IMR-90 (cell line): Measurements from ENCODE around the gene FCMR. TPM values are rescaled to one million over a fixed set of nuclear protein-coding genes. Genes with fewer than 3 reads are reported as not detected.

Source experiments
- ATAC-seq: fragments of 200-7000 bp; cut with Tn5 transposase; 2 replicates; pipeline ENCODE4 v1.9.1; 2020; ENCODE audit warnings: low read depth, mild to moderate bottlenecking, moderate library complexity
- BruUV-seq: library from RNA; stranded (reverse); fragments of 400-500 nt; replicated peaks from 2 replicates; lab custom pipeline; 2021; lab: Mats Ljungman, UMichigan
- CTCF ChIA-PET: fragments of 300-600 bp; formaldehyde crosslinking; extraction: SDS; loops from one replicate; lab custom pipeline; 2021; ENCODE audit warnings: antibody characterized with exemption; lab: Yijun Ruan, JAX
- POLR2A ChIA-PET: fragments of 300-600 bp; sonication (Branson Sonifier 250); formaldehyde crosslinking; loops from one replicate; lab custom pipeline; 2022; ENCODE audit warnings: antibody characterized with exemption; ENCODE audit not compliant: unreplicated experiment; lab: Charles Lee
- DNase-seq: peaks from one replicate; pipeline ENCODE4 v3.0.0; 2013
- H2AFZ ChIP-seq: replicated peaks from 2 replicates; pipeline ENCODE3; 2013; ENCODE audit warnings: low read length, mild to moderate bottlenecking; ENCODE audit not compliant: poor library complexity
- H2AK5ac ChIP-seq: 2 replicates; pipeline ENCODE4 v1.6.1; 2013; ENCODE audit warnings: low read depth, low read length, inconsistent platforms
- H2AK9ac ChIP-seq: replicated peaks from 2 replicates; pipeline ENCODE3; 2013; ENCODE audit warnings: mild to moderate bottlenecking, low read depth, low read length, moderate library complexity; ENCODE audit not compliant: poor library complexity
- H2BK120ac ChIP-seq: 2 replicates; pipeline ENCODE4 v1.6.1; 2013; ENCODE audit warnings: low read depth, low read length, inconsistent platforms
- H2BK15ac ChIP-seq: 3 replicates; pipeline ENCODE4 v1.6.1; 2013; ENCODE audit warnings: low read depth, low read length, inconsistent platforms
- H2BK20ac ChIP-seq: 2 replicates; pipeline ENCODE4 v1.6.1; 2013; ENCODE audit warnings: low read depth, mild to moderate bottlenecking, inconsistent platforms, low read length, moderate library complexity
- H2BK5ac ChIP-seq: 2 replicates; pipeline ENCODE4 v1.6.1; 2013; ENCODE audit warnings: mild to moderate bottlenecking, low read depth, low read length, inconsistent platforms; ENCODE audit not compliant: poor library complexity, severe bottlenecking
- H3K14ac ChIP-seq: replicated peaks from 2 replicates; pipeline ENCODE4 v1.6.1; 2013; ENCODE audit warnings: low read depth, low read length, inconsistent platforms
- H3K18ac ChIP-seq: 2 replicates; pipeline ENCODE4 v1.6.1; 2013; ENCODE audit warnings: low read depth, low read length, control low read depth
- H3K23ac ChIP-seq: 2 replicates; pipeline ENCODE4 v1.6.1; 2013; ENCODE audit warnings: low read depth, low read length, inconsistent platforms
- H3K27ac ChIP-seq: 2 replicates; pipeline ENCODE4 v1.5.1; 2013; ENCODE audit warnings: mild to moderate bottlenecking, control low read depth, low read length; ENCODE audit not compliant: insufficient read depth
- H3K27me3 ChIP-seq: 2 replicates; pipeline ENCODE4 v1.6.1; 2013; ENCODE audit warnings: low read length; ENCODE audit not compliant: control insufficient read depth, insufficient read depth
- H3K36me3 ChIP-seq: 2 replicates; pipeline ENCODE4 v1.6.1; 2013; ENCODE audit warnings: low read length, mixed read lengths; ENCODE audit not compliant: control insufficient read depth, insufficient read depth
- H3K4ac ChIP-seq: 2 replicates; pipeline ENCODE4 v1.6.1; 2013; ENCODE audit warnings: low read depth, low read length, inconsistent platforms
- H3K4me1 ChIP-seq: 2 replicates; pipeline ENCODE4 v1.6.1; 2013; ENCODE audit warnings: low read length, mixed read lengths; ENCODE audit not compliant: control insufficient read depth, insufficient read depth
- H3K4me2 ChIP-seq: 2 replicates; pipeline ENCODE4 v1.6.1; 2013; ENCODE audit warnings: low read depth, mild to moderate bottlenecking, control low read depth, low read length, moderate library complexity
- H3K4me3 ChIP-seq: 2 replicates; pipeline ENCODE4 v1.5.1; 2013; ENCODE audit warnings: low read depth, mild to moderate bottlenecking, control low read depth, low read length, moderate library complexity; ENCODE audit not compliant: insufficient read depth
- H3K56ac ChIP-seq: 2 replicates; pipeline ENCODE4 v1.6.1; 2013; ENCODE audit warnings: low read length, inconsistent platforms; ENCODE audit not compliant: insufficient read depth; ENCODE audit errors: extremely low read depth
- H3K79me1 ChIP-seq, 2 experiments: 2 replicates each; pipeline ENCODE4 v1.6.1; 2013; ENCODE audit warnings: low read length in 2 of 2, inconsistent platforms in 1 of 2, low read depth in 1 of 2
- H3K9ac ChIP-seq: 2 replicates; pipeline ENCODE4 v1.6.1; 2013; ENCODE audit warnings: low read depth, low read length, control low read depth
- H3K9me1 ChIP-seq: 2 replicates; pipeline ENCODE4 v1.6.1; 2013; ENCODE audit warnings: low read length, inconsistent platforms; ENCODE audit not compliant: insufficient read depth
- H3K9me3 ChIP-seq: 2 replicates; pipeline ENCODE4 v1.6.1; 2013; ENCODE audit warnings: low read length; ENCODE audit not compliant: control insufficient read depth, insufficient read depth
- H4K20me1 ChIP-seq: 2 replicates; pipeline ENCODE4 v1.6.1; 2013; ENCODE audit warnings: low read length, inconsistent platforms; ENCODE audit not compliant: insufficient read depth
- H4K5ac ChIP-seq: 2 replicates; pipeline ENCODE4 v1.6.1; 2013; ENCODE audit warnings: mild to moderate bottlenecking, low read depth, low read length, control low read depth
- H4K8ac ChIP-seq, 2 experiments: 2 replicates each; pipeline ENCODE4 v1.6.1; 2013; ENCODE audit warnings: low read depth in 2 of 2, low read length in 2 of 2, control low read depth in 1 of 2, inconsistent platforms in 1 of 2
- H4K91ac ChIP-seq: 2 replicates; pipeline ENCODE4 v1.6.1; 2013; ENCODE audit warnings: low read depth, low read length, inconsistent platforms; ENCODE audit not compliant: insufficient read depth
- BHLHE40 ChIP-seq: fragments of 150-350 bp; IDR thresholded peaks from 2 replicates; pipeline ENCODE4 v1.6.1; 2016; ENCODE audit warnings: mild to moderate bottlenecking, low read depth, low read length
- CEBPB ChIP-seq: IDR thresholded peaks from 2 replicates; pipeline ENCODE4 v1.6.1; 2012; ENCODE audit warnings: low read depth, low read length, improper control_type of control experiment
- CHD1 ChIP-seq: IDR thresholded peaks from 2 replicates; pipeline ENCODE4 v1.6.1; 2012; ENCODE audit warnings: low read depth, low read length, improper control_type of control experiment
- FOS ChIP-seq: fragments of 150-350 bp; IDR thresholded peaks from 2 replicates; pipeline ENCODE4 v1.6.1; 2016; ENCODE audit warnings: low read depth, low read length
- MAFK ChIP-seq: IDR thresholded peaks from 2 replicates; pipeline ENCODE4 v1.6.1; 2012; ENCODE audit warnings: low read depth, low read length, improper control_type of control experiment
- MAZ ChIP-seq: IDR thresholded peaks from 2 replicates; pipeline ENCODE4 v1.6.1; 2012; ENCODE audit warnings: low read depth, mild to moderate bottlenecking, low read length, improper control_type of control experiment, moderate library complexity, borderline replicate concordance
- MXI1 ChIP-seq: IDR thresholded peaks from 2 replicates; pipeline ENCODE4 v1.6.1; 2012; ENCODE audit warnings: low read depth, mild to moderate bottlenecking, low read length, moderate library complexity, borderline replicate concordance
- NFE2L2 ChIP-seq: fragments of 150-350 bp; IDR thresholded peaks from 2 replicates; pipeline ENCODE4 v1.6.1; 2016; ENCODE audit warnings: low read depth, mild to moderate bottlenecking, low read length
- POLR2A ChIP-seq: IDR thresholded peaks from 2 replicates; pipeline ENCODE4 v1.6.1; 2012; ENCODE audit warnings: mild to moderate bottlenecking, low read depth, low read length
- RAD21 ChIP-seq: IDR thresholded peaks from 2 replicates; pipeline ENCODE4 v1.6.1; 2012; ENCODE audit warnings: low read length, improper control_type of control experiment
- RCOR1 ChIP-seq: IDR thresholded peaks from 2 replicates; pipeline ENCODE4 v1.6.1; 2012; ENCODE audit warnings: mild to moderate bottlenecking, low read length, improper control_type of control experiment; ENCODE audit not compliant: insufficient replicate concordance
- RFX5 ChIP-seq: IDR thresholded peaks from 2 replicates; pipeline ENCODE4 v1.8.0; 2012; ENCODE audit warnings: low read depth, mild to moderate bottlenecking, low read length, moderate library complexity
- SMC3 ChIP-seq: fragments of 150-350 bp; IDR thresholded peaks from 2 replicates; pipeline ENCODE4 v1.6.1; 2016; ENCODE audit warnings: low read depth, mild to moderate bottlenecking, antibody characterized with exemption, low read length, moderate library complexity
- WGBS, 2 experiments: methylation state at CpG; one replicate each; pipeline versions ENCODE4 v1.1.5 to v1.1.7; 2013; ENCODE audit warnings: missing lambda C conversion rate in 2 of 2; ENCODE audit not compliant: insufficient read length in 1 of 2; ENCODE audit errors: extremely low coverage in 2 of 2; 5-methylcytosine and 5-hydroxymethylcytosine counted together
- dilution Hi-C: fragments of 300-500 bp; cut with HindIII; formaldehyde crosslinking; loops from one replicate; pipeline ENCODE4 v1.14.3; 2018; ENCODE audit warnings: low sequenced_read_pairs; ENCODE audit not compliant: unreplicated experiment
- in situ Hi-C: fragments of 300-500 bp; cut with MboI; formaldehyde crosslinking; loops from 3 replicates; pipeline ENCODE4 v1.14.3; 2019; ENCODE audit warnings: low sequenced_read_pairs, inconsistent platforms, mixed read lengths
- intact Hi-C: fragments of 100-400 bp; cut with micrococcal nuclease; formaldehyde crosslinking; loops from 2 replicates; pipeline ENCODE4 v1.10.0; 2022
- polyA plus RNA-seq, 3 experiments: library from polyadenylated mRNA; depleted of rRNA; stranded (reverse); fragments of >200 nt; gene quantifications; 2 replicates each; pipeline ENCODE4 v1.2.3, GENCODE V29; 2012; ENCODE audit warnings: low replicate concordance in 1 of 3
- total RNA-seq: library from RNA; depleted of rRNA; stranded (reverse); fragments of >200 nt; gene quantifications from 2 replicates; pipeline ENCODE4 v1.2.3, GENCODE V29; 2012
- TF ChIP-seq, protein P1 (sequence below): fragments of 150-350 bp; IDR thresholded peaks from 2 replicates; pipeline ENCODE4 v1.6.1; 2016; ENCODE audit warnings: low read depth, mild to moderate bottlenecking, low read length, moderate library complexity, borderline replicate concordance
- TF ChIP-seq, protein P2 (sequence below): conservative IDR thresholded peaks from 2 replicates; pipeline ENCODE4 v1.5.1; 2012; ENCODE audit warnings: mild to moderate bottlenecking, low read depth, low read length, improper control_type of control experiment
- TF ChIP-seq, protein P3 (sequence below): fragments of 150-350 bp; IDR thresholded peaks from 2 replicates; pipeline ENCODE4 v1.6.1; 2017; ENCODE audit warnings: mild to moderate bottlenecking, antibody characterized with exemption, low read length, low read depth

Gene FCMR
- total and polyA plus RNA-seq, 2 of the 4 experiments (the other 2 are of a cell fraction): 0.09 TPM; not detected in 1

- no peak for ATAC-seq
- BruUV-seq: no TSS peak
- TF ChIP-seq, protein P1, sequence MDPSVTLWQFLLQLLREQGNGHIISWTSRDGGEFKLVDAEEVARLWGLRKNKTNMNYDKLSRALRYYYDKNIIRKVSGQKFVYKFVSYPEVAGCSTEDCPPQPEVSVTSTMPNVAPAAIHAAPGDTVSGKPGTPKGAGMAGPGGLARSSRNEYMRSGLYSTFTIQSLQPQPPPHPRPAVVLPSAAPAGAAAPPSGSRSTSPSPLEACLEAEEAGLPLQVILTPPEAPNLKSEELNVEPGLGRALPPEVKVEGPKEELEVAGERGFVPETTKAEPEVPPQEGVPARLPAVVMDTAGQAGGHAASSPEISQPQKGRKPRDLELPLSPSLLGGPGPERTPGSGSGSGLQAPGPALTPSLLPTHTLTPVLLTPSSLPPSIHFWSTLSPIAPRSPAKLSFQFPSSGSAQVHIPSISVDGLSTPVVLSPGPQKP: no peak
- no peak for TF ChIP-seq POLR2A
- TF ChIP-seq, protein P2, sequence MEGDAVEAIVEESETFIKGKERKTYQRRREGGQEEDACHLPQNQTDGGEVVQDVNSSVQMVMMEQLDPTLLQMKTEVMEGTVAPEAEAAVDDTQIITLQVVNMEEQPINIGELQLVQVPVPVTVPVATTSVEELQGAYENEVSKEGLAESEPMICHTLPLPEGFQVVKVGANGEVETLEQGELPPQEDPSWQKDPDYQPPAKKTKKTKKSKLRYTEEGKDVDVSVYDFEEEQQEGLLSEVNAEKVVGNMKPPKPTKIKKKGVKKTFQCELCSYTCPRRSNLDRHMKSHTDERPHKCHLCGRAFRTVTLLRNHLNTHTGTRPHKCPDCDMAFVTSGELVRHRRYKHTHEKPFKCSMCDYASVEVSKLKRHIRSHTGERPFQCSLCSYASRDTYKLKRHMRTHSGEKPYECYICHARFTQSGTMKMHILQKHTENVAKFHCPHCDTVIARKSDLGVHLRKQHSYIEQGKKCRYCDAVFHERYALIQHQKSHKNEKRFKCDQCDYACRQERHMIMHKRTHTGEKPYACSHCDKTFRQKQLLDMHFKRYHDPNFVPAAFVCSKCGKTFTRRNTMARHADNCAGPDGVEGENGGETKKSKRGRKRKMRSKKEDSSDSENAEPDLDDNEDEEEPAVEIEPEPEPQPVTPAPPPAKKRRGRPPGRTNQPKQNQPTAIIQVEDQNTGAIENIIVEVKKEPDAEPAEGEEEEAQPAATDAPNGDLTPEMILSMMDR: no peak
- no peak for TF ChIP-seq FOS
- TF ChIP-seq, protein P3, sequence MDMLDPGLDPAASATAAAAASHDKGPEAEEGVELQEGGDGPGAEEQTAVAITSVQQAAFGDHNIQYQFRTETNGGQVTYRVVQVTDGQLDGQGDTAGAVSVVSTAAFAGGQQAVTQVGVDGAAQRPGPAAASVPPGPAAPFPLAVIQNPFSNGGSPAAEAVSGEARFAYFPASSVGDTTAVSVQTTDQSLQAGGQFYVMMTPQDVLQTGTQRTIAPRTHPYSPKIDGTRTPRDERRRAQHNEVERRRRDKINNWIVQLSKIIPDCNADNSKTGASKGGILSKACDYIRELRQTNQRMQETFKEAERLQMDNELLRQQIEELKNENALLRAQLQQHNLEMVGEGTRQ: no peak
- TF ChIP-seq CEBPB: no peak
- TF ChIP-seq MXI1: no peak
- TF ChIP-seq NFE2L2: no peak
- TF ChIP-seq BHLHE40: no peak
- TF ChIP-seq RFX5: no peak
- TF ChIP-seq CHD1: no peak
- TF ChIP-seq RCOR1: no peak
- TF ChIP-seq MAZ: no peak
- no peak for TF ChIP-seq MAFK
- no peak for TF ChIP-seq SMC3
- TF ChIP-seq RAD21: no peak
- no peak overlapping the region for H3K27ac ChIP-seq
- no peak overlapping the region for H3K4ac ChIP-seq
- in situ Hi-C loops: no loop called here
- intact Hi-C loops: no loop called here
- no peaks in the 10 kb centered on the region for H3K9me1 ChIP-seq
- no peak overlapping the region for H3K4me3 ChIP-seq
- ChIA-PET CTCF (no interaction called here), POLR2A (no interaction called here)
- H3K27me3 ChIP-seq: peaks cover 57% of the 10 kb centered on the region
- no peak overlapping the region for H2AFZ ChIP-seq
- dilution Hi-C loops: no loop called here
- DNase-seq: no peak
- no peak overlapping the region for H2AK5ac ChIP-seq
- no peak overlapping the region for H3K4me2 ChIP-seq
- H3K9ac ChIP-seq: no peak overlapping the region
- no peaks in the 10 kb centered on the region for H3K4me1 ChIP-seq
- H4K5ac ChIP-seq: no peak overlapping the region
- H3K56ac ChIP-seq: no peak overlapping the region
- 100% methylated on average over 1 of the region's 2 CpGs; no CpG with 5 or more reads in 1 of the 2 experiments for whole genome bisulfite sequencing, 2 experiments
- H3K14ac ChIP-seq: no peak overlapping the region
- H3K18ac ChIP-seq: no peak overlapping the region
- H2BK5ac ChIP-seq: no peak overlapping the region
- no peak overlapping the region for H4K91ac ChIP-seq
- H3K79me1 ChIP-seq: no peaks in the 10 kb centered on the region
- no peak overlapping the region for H2BK15ac ChIP-seq
- no peaks in the 10 kb centered on the region for H3K36me3 ChIP-seq
- no peaks in the 10 kb centered on the region for H4K20me1 ChIP-seq
- H2BK20ac ChIP-seq: no peak overlapping the region
- H4K8ac ChIP-seq: no peak overlapping the region
- no peak overlapping the region for H2BK120ac ChIP-seq
- H2AK9ac ChIP-seq: no peak overlapping the region
- H3K9me3 ChIP-seq: peaks cover 3% of the 10 kb centered on the region
- no peak overlapping the region for H3K23ac ChIP-seq
These were observed 31.9 kb upstream of the FCMR start for GRCh38 chr1:206953626-206954025.
